ENCODE measurements around the gene TWIST2.

DNA sequence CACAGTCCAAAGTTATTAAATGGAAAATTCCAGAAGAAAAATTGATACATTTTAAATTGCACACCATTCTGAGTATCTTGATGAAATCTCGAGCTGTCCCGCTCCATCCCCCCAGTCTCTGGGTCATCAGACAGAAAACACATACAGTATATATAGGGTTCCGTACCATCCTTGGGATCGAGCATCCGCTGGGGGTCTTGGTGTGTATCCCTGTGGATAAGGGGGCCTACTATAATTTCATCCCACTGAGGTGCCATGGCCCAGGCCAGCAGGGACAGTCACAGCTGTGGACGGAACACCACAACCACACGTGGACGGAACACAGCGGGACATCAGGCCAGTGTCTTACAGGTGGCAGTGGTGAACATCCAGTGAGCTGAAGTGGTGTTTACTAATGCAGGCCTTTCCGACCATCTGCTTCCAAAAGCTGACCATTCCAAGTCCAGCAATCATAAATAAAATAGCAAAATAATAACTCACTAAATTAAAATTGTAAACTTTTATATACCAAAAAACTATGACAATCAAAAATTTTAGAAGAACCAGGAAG, 14.0 kb downstream of the TWIST2 start:
- TF ChIP-seq, protein P1, sequence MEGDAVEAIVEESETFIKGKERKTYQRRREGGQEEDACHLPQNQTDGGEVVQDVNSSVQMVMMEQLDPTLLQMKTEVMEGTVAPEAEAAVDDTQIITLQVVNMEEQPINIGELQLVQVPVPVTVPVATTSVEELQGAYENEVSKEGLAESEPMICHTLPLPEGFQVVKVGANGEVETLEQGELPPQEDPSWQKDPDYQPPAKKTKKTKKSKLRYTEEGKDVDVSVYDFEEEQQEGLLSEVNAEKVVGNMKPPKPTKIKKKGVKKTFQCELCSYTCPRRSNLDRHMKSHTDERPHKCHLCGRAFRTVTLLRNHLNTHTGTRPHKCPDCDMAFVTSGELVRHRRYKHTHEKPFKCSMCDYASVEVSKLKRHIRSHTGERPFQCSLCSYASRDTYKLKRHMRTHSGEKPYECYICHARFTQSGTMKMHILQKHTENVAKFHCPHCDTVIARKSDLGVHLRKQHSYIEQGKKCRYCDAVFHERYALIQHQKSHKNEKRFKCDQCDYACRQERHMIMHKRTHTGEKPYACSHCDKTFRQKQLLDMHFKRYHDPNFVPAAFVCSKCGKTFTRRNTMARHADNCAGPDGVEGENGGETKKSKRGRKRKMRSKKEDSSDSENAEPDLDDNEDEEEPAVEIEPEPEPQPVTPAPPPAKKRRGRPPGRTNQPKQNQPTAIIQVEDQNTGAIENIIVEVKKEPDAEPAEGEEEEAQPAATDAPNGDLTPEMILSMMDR (IDR thresholded peaks at IDR 0.05) = no peak
- TF ChIP-seq POLR2A (IDR thresholded peaks at IDR 0.05) = no peak

Measured in thyroid gland (tissue), 4 donors.